ENCODE data around the gene CES2.
"Not testable (repeated sequence)": the region's sequence is repeated elsewhere in the genome, so short reads cannot be mapped to it uniquely, and the experiment has no call there.

The CES2 gene

GRCh38 chr16:66918803-66919568, 16.3 kb upstream of the CES2 start, which contains the start of gene CDH16:
Gene CDH16 (minus strand): TSS chr16:66918885. CDS start chr16:66918065, 820 bp downstream.
- DNase-seq = no peak

DNA sequence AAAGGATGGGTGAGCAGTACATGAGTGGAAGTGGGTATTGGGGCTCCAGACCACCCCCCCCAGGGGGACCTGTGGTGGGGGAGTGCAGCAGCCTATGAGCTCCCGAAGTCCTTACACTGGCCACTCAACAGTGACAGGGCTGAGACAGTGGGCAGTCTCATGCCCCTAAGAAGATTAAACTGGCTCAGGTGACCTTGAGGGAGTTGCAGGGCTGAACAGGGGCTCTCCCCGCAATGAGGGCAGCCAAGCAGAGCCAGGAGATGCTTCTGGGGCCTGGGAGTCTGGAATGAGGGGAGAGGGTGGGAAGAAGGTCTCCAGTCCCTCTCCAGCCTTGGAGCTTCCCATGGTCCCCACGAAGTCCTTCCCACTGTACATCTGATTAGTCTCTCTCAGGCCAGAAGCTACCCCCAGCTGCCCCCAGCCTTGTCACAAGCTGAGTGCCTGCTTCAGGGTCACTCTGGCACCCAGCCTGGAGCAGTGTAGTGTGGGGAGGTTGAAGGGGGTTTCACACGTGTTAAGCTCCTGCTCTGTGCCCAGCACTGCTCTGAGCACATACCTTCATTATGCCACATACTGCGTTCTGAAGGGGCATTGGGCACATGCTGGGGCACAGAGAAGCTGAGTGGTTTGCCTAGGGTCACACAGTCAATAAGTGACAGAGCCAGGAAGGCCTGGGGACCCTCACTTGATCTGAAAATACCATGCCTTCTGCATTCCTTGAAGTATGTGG, 15.6 kb upstream of the CES2 start:
- DNase-seq = no peak

GRCh38 chr16:66920299-66920590, 15.1 kb upstream of the CES2 start:
- no peak for DNase-seq

DNA sequence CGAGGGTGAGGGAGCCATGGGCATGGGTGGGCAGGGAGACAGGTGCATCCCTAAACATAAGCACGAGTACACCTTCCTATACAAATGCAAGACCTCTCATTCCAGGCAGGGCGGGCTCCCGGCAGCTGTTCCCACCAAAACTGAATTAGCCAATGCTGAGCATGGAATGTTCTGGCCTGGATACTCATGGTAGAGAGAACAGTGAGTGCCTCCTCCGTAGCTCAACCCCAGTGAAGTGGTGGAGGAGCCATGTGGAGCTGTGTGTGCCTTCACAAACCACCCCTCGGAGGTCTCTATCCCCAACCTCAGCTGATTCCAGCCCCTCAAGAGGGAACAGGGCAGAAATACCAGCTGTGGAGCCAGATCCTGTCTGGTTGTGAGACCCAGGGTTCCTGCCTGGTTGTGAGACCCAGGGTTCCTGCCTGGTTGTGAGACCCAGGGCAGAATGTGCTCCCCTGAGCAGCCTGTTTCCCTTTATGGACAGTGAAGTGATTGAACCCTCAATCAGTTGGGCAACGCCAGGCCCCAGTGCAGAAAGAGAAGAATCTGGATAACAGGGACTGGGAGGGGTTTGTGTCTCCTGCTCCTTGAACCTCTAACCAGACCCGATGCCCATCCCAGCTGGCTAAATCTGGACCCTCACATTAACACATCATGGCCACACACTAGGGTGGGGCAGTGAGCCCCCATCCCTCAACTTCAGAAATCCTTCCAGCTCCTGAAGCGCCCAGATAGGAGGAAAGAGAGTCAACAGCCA, 14.2 kb upstream of the CES2 start:
- no peak for DNase-seq

GRCh38 chr16:66921729-66922450, 13.4 kb upstream of the CES2 start:
- no peak for DNase-seq

- no peak for DNase-seq
These were observed 12.0 kb upstream of the CES2 start for GRCh38 chr16:66923247-66923731.

DNA sequence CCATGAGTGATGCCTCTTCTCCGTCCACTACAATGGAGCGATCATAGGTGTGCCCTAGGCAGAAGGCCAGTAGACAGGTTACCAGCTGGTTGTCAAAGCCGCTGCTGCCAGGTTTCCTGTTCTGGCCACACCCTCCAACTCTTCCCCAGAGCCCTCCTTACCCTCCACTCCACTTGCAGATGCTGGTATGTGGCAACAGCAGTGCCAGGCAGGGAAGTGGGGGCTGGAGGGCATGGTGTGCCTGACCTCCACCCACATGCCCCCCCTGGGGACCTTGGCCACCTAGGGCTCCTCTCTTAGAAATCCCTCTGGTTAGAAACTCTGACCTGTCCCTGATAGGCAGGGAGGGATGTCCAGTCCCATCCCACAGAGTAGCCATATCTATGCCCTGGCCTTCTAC, 11.4 kb upstream of the CES2 start:
- DNase-seq = no peak

DNA sequence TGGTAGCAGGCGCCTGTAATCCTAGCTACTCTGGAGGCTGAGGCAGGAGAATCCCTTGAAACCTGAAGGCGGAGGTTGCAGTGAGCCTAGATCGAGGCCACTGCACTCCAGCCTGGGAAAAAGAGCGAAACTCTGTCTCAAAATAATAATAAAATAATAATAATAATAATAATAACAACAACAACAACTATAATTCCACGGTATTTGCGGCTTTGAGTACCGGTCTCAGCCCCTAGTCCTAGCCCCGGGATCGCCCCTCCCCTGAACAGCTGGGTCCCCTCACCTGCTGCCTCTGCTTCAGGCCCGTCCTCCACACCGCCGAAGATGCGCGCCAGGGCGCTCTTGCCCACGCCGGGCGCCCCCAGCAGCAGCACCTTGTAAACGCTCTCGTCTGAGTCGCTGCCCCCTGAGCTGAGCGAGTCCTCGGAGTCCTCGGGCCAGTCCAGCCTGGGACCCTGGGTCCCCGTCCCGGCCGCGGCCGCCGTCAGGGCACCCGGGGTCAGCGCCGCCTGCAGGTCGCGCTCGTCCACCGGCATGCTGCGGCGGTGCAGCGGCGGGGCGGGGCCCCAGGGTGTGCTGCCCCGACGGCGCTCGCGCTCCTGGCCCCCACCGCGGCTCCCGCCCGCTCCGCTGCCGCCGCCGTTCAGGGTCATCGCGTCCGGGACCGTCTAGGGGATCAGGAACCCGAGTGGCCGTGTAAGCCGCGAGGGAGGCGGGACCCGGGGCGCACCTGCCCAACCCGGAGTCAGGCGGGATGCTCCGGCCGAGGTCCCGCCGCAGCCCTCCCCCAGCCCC, 10.6 kb upstream of the CES2 start:
- peak in 1 of 2 experiments; percentile 38 for DNase-seq

GRCh38 chr16:66925322-66925840, 9.9 kb upstream of the CES2 start, which contains the start of gene RRAD:
Gene RRAD (minus strand): TSS chr16:66925535. CDS start chr16:66925179, 356 bp downstream.
- DNase-seq = no peak

DNA sequence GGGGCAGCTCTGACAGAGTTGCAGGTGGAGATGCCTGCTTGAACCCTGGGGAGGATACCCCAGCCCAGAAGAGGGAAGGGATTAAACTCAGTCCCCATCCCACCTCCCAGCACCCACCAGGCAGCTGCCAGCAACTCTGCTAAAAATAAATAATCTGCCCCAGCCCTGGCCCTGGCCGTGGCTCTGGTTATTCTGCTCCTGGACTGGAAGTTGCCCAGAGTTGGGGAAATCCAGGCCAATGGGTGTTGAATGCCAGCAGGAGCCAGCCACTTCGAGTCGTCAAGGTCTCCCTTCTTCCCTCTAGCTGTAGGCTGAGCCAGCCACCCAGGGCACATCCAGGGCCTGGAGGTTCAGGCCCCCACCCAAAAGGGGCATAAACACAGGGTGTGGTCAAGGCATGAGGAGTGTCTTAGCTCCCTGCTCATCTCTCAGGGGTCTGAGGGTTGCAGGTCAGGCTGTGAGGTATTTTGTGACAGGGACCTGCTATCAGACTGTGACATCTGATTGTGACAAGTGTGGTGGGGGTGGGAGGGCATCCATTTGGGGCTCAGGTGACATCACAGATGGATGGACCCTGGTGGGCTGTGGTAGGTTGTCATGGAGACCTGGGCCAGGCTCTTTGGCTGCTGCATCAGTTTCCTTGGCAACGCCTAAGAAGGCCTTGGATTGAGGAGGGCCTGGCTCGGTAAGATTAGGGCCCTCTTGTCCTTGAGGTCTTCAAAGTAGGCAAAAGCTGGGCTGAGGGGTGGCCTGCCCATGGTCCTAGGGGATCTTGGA, 9.0 kb upstream of the CES2 start:
- DNase-seq = no peak

DNA sequence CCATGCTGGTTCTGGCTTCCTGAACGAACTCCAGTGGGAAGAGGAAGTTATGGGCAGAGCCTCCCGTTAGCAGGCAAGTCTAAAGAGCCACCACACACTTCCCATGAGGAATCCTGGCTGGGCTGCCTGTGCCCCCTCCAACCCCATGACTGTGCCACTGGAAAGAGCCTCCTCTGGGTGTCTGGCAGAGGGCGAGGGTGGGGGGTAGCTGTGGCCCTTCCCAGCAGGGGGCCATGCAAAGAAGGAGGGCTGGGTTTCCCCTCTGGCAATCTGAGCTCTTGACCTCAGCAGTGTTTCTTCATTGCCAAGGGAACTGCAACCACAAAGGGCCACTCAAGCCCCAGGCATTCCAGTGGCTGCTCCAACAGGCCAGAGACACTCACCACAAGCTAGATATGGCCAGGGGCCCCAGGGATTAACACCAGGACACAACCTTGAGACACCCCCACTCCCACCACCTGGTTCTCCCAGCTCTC, 8.3 kb upstream of the CES2 start:
- no peak for DNase-seq

DNA sequence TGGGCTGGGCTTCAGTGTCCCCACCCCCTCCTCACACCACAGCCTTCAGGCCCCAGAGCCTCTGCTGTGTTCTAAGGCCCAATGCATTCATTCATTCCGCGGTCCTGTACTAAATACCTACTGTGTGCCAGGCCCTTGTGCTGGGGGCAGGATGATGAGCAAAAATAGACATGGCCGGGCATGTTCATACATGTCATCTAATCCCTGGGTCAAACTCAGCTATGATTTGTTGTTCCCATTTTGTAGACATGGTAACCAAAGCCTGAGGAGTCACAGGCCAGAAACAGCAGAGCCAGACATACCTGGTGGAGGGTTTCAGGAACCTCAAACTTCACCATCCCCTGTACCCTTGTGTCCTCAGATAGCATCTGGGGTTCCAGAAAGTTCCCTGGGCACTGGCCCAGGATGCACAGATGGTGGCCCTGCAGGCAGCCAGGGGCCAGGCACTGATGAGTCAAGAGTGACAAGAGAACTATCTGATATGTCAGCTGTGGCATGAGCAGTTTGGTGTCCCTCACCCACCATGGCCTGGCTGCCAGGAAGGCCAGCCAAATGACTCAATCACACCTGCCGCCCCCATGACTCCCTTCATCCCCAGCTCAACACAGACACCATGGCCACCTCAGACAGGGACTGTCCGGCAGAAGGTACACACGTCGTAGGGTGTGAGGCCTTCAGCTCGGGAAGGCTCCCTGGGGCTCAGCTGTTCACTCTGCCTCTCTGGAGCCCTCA, 7.2 kb upstream of the CES2 start:
- DNase-seq = no peak

DNA sequence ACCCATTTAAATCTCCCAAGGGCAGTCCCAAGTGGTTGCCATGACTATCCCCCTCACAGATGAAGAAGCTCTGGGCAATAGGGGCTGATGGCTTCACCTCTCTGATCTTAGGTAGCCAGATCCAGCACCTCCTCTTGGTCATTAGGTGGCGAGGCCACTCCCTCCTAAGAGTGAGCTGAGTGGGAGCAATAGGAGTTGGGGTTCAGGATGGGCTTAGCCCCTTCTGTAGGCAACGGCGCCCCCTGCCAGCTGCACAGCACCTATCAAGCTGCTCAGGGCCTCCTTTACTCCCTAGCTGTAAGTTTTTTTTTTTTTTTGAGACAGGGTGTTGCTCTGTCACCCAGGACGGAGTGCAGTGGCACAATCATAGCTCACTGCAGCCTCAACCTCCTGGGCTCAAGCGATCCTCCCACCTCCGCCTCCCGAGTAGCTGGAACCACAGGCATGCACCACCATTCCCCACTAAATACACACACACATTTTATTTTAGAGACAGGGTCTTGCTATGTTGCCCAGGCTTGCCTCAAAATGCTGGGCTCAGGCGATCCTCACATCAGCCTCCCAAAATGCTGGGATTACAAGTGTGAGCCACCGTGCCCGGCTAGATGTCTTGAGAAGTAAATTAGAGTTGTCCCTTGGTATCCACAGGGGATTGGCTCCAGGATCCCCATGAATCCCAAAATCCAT, 6.5 kb upstream of the CES2 start:
- no peak for DNase-seq

DNA sequence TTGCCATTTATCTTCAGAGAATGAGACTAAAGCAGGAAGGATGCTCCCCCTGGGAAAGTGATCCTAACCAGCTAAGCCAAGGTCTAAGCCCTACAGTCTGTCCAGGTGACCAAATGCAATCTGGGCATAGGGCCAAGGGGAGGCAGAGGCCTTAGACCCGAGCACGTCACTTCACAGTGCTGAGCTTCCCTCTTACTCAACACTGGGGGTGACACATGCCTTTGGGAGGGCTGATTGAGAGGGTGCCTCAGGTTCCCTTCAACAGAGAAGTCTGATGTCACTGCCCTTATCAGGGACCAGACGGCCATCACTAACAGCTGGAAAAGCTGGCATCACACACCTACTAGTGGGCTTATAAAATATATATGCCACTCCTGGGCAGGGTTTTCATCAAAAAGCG, 5.1 kb upstream of the CES2 start:
- no peak for DNase-seq

DNA sequence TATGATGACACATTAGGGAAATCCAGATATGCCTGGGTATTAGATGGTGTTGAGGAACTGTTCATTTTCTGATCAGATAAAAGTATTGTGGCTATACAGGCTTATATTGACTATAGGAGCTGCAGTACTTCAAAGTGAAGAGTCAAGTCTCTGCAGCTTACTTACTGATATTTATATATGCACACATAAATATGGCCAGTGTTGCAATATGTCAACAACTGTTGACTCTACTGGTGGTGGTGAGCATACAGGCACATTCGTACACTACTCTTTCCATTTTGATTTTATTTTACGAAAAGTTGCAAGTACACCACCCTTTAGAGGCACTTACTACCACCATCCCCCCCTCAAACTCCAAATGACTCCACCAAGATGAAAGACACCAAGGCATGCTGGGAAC, 3.7 kb upstream of the CES2 start:
- DNase-seq = no peak

- DNase-seq = no peak
These were observed 3.2 kb upstream of the CES2 start for GRCh38 chr16:66932076-66932475.

DNA sequence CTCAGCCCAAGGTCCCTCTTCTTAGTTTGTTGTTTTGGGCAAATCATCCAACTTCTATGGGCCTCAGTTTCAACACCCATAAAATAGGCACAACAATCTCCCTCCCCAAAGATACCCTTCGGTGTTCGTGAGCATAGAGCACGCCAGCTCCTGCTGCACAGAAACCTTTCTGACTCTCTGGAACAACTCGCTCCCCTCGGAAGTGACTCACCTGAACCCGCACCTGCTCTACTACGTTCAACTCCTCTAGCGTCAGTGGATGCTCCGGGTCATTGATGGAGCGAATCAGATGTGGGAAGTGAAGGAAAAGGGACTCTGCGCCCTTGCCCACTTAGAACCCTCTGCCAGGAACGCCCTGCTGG, 1.6 kb upstream of the CES2 start:
- DNase-seq = no peak

GRCh38 chr16:66934138-66934838, 1.0 kb upstream of the CES2 start, which contains the start of gene CIAO2B:
Gene CIAO2B (minus strand): TSS chr16:66934402. CDS start chr16:66934364, 38 bp downstream.
- DNase-seq = peak; percentile 56 to 75

DNA sequence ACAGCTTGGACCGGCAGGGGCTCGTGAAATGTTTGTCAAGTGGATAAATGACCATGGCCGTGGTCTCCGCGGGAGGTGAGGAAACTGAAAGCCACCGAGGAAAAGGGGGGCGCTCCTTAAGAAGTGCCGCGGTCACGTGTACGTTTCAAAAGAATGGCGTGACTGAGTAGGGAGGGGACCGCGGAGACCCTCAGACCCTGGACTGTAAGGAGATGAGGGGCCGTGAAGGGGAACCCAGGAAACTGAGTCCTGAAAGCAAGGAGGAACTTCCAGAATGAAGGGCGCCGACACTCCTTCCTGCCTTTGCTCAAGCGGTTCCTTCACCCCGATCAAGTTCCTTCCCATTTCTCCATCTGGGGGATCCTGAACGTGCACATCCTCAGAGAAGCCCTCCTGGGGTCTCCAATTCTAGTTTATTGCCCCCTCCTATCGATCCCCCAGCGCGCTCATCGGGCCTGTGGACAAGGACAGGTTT, 440 bp upstream of the CES2 start:
- DNase-seq = not testable (repeated sequence)

Data from NCI-H1930 (cell line).